ENCODE results near the gene OR8B12.

The OR8B12 gene

GRCh38 chr11:124543554-124543953 lies at the start of gene OR8B12:
Gene OR8B12 (minus strand): TSS chr11:124543654. CDS start chr11:124543654, 0 bp downstream.
- no peak for DNase-seq

- no peak for DNase-seq
Observed at GRCh38 chr11:124592627-124593026, 49.2 kb upstream of the OR8B12 start.

- DNase-seq = no peak
Observed at GRCh38 chr11:124591430-124591829, 48.0 kb upstream of the OR8B12 start.

GRCh38 chr11:124586238-124586860 lies 42.9 kb upstream of the OR8B12 start:
- peak; percentile 16 for DNase-seq

- no peak for DNase-seq
Observed at GRCh38 chr11:124584681-124585372, 41.4 kb upstream of the OR8B12 start.

- no peak for DNase-seq
Observed at GRCh38 chr11:124583781-124584180, 40.3 kb upstream of the OR8B12 start.

- no peak for DNase-seq
Observed at GRCh38 chr11:124582565-124582964, 39.1 kb upstream of the OR8B12 start.

GRCh38 chr11:124581817-124582216 lies 38.4 kb upstream of the OR8B12 start:
- DNase-seq = no peak

GRCh38 chr11:124578761-124579160 lies 35.3 kb upstream of the OR8B12 start:
- no peak for DNase-seq

- DNase-seq = no peak
Observed at GRCh38 chr11:124577716-124578427, 34.4 kb upstream of the OR8B12 start.

- DNase-seq = no peak
Observed at GRCh38 chr11:124570160-124570559, 26.7 kb upstream of the OR8B12 start.

- no peak for DNase-seq
Observed at GRCh38 chr11:124569697-124570096, 26.2 kb upstream of the OR8B12 start, which contains the start of gene OR8A1. Gene OR8A1 (plus strand): TSS chr11:124569997. CDS start chr11:124570120, 123 bp downstream.

GRCh38 chr11:124556828-124557227 lies 13.4 kb upstream of the OR8B12 start:
- no peak for DNase-seq

GRCh38 chr11:124551987-124552386 lies 8.5 kb upstream of the OR8B12 start:
- no peak for DNase-seq

GRCh38 chr11:124551189-124551588 lies 7.7 kb upstream of the OR8B12 start:
- DNase-seq = no peak

GRCh38 chr11:124543145-124543544 lies 309 bp downstream of the OR8B12 start:
- no peak for DNase-seq

GRCh38 chr11:124541204-124541603 lies 2.2 kb downstream of the OR8B12 start:
- DNase-seq = no peak

- DNase-seq = no peak
Observed at GRCh38 chr11:124538019-124538418, 5.4 kb downstream of the OR8B12 start.

GRCh38 chr11:124536520-124536919 lies 6.9 kb downstream of the OR8B12 start:
- no peak for DNase-seq

GRCh38 chr11:124535552-124536232 lies 7.8 kb downstream of the OR8B12 start:
- DNase-seq = no peak

- no peak for DNase-seq
Observed at GRCh38 chr11:124534051-124534450, 9.4 kb downstream of the OR8B12 start.

GRCh38 chr11:124533626-124534025 lies 9.8 kb downstream of the OR8B12 start:
- no peak for DNase-seq

GRCh38 chr11:124520550-124520854 lies 23.0 kb downstream of the OR8B12 start:
- DNase-seq = no peak
